Activated T-cell treated with anti-CD3 and anti-CD28 coated beads, Interleukin-2, amount 50 U/mL, for 72 hours (primary cell): ENCODE measurements around the gene DIPK1B. TPM values are rescaled to one million over a fixed set of nuclear protein-coding genes. Genes with fewer than 3 reads are reported as not detected.
A peak's percentile ranks its signal among the peaks of the same experiment; 100 is the strongest.
"Not testable (repeated sequence)": the region's sequence is repeated elsewhere in the genome, so short reads cannot be mapped to it uniquely, and the experiment has no call there.

Experiments used
- ATAC-seq, 2 donors: fragments of 150-1000 bp; cut with Tn5 transposase; replicated peaks in 1 of 2; 2 replicates each; pipeline ENCODE4 v1.10.0; 2021; ENCODE audit warnings: moderate library complexity in 2 of 2, mild to moderate bottlenecking in 1 of 2
- DNase-seq, 2 donors: peaks; one replicate each; pipeline ENCODE4 v3.0.0; 2021 to 2022; ENCODE audit warnings: mixed read lengths in 1 of 2
- H3K27ac Mint-ChIP-seq: one replicate; pipeline ENCODE4 v1.8.0; 2022; ENCODE audit warnings: mild to moderate bottlenecking, moderate library complexity, mixed read lengths
- H3K27me3 Mint-ChIP-seq: one replicate; pipeline ENCODE4 v1.8.0; 2022; ENCODE audit warnings: low read depth, mixed read lengths
- H3K36me3 Mint-ChIP-seq, 2 donors: one replicate each; pipeline ENCODE4 v1.8.0; 2022; ENCODE audit warnings: mixed read lengths in 2 of 2, mild to moderate bottlenecking in 1 of 2; ENCODE audit not compliant: insufficient read depth in 2 of 2
- H3K4me1 Mint-ChIP-seq: one replicate; pipeline ENCODE4 v1.8.0; 2022; ENCODE audit warnings: low read depth, mixed read lengths
- H3K4me3 Mint-ChIP-seq, 2 donors: one replicate each; pipeline ENCODE4 v1.8.0; 2022; ENCODE audit warnings: mild to moderate bottlenecking in 2 of 2, mixed read lengths in 2 of 2, moderate library complexity in 2 of 2
- H3K9me3 Mint-ChIP-seq, 2 donors: one replicate each; pipeline ENCODE4 v1.8.0; 2022; ENCODE audit warnings: mixed read lengths in 2 of 2
- total RNA-seq, 2 donors: library from RNA; stranded (reverse); gene quantifications; one replicate each; pipeline ENCODE4 v1.2.3, GENCODE V29; 2022

DIPK1B gene
- total RNA-seq, 2 donors from 2014 or later: 0.67 to 0.72 TPM

DNA sequence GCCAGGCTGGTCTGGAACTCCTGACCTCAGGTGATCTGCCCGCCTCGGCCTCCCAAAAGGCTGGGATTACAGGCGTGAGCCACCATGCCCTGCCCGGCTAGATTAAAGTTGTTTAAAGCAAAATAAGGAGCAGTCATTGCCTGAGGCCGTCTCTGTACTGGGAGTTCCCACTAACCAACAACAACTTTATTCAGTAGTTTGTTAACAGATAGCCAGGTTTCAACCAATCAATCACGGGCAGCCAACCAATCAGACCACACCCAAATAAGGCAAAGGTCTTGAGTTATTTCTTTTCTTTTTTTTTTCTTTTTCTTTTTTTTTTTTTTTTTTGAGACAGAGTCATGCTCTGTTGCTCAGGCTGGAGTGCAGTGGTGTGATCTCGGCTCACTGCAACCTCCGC, 7.6 kb upstream of the DIPK1B start:
- DNase-seq, H3K4me3 Mint-ChIP-seq, H3K9me3 Mint-ChIP-seq, H3K27ac Mint-ChIP-seq, ATAC-seq, H3K36me3 Mint-ChIP-seq: not testable (repeated sequence)
- H3K27me3 Mint-ChIP-seq: peaks cover 18% of the 10 kb centered on the region
- H3K4me1 Mint-ChIP-seq: peaks cover 24% of the 10 kb centered on the region

- no peak for ATAC-seq
- no peak overlapping the region for H3K27ac Mint-ChIP-seq
- no peak overlapping the region for H3K4me3 Mint-ChIP-seq
- peaks cover 17% of the 10 kb centered on the region for H3K4me1 Mint-ChIP-seq
- H3K27me3 Mint-ChIP-seq: peaks cover 18% of the 10 kb centered on the region
- no peak for DNase-seq
- no peaks in the 10 kb centered on the region for H3K9me3 Mint-ChIP-seq
- H3K36me3 Mint-ChIP-seq: no peaks in the 10 kb centered on the region
These were observed 6.8 kb upstream of the DIPK1B start for GRCh38 chr9:136705564-136705963.

GRCh38 chr9:136707011-136707410, 5.4 kb upstream of the DIPK1B start:
- DNase-seq: no peak
- no peak overlapping the region for H3K4me3 Mint-ChIP-seq
- no peak for ATAC-seq
- H3K9me3 Mint-ChIP-seq: no peaks in the 10 kb centered on the region
- H3K27ac Mint-ChIP-seq: no peak overlapping the region
- H3K36me3 Mint-ChIP-seq: no peaks in the 10 kb centered on the region
- H3K27me3 Mint-ChIP-seq: peaks cover 31% of the 10 kb centered on the region
- H3K4me1 Mint-ChIP-seq: peaks cover 11% of the 10 kb centered on the region

DNA sequence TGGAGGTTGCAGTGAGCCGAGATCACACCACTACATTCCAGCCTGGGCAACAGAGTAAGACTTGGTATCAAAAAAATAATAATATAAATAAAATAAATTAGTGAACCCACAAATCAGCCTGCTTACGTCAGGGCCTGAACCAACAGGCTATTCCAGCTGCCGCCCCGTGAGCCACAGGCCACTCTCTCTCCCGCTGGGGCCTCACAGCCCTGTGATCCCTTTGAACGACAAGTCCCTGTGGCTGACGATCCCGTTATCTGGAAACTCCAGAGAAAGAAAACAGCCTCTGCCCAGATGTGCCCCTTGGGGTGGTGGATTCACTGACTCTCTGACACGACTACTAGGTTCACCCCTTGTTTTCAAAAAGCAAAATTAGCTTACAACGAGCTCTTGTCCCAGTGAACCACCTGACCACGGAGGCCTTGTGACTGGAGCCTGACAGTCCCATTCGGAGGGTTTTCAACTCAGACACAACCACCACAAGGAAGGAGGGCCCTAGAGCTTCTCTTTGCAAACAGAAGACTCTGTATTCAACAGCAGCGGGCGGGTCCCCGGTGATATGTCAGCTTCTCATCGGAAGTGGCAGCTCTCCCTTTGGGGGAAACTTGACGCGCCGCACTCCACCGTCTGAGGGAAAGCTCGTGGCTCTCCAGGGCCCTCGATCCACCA, 4.4 kb upstream of the DIPK1B start:
- no peak overlapping the region for H3K27ac Mint-ChIP-seq
- H3K36me3 Mint-ChIP-seq: no peaks in the 10 kb centered on the region
- H3K9me3 Mint-ChIP-seq: no peaks in the 10 kb centered on the region
- no peak for DNase-seq
- H3K4me1 Mint-ChIP-seq: peaks cover 9% of the 10 kb centered on the region
- no peak overlapping the region for H3K4me3 Mint-ChIP-seq
- H3K27me3 Mint-ChIP-seq: peaks cover 31% of the 10 kb centered on the region
- ATAC-seq: no peak

DNA sequence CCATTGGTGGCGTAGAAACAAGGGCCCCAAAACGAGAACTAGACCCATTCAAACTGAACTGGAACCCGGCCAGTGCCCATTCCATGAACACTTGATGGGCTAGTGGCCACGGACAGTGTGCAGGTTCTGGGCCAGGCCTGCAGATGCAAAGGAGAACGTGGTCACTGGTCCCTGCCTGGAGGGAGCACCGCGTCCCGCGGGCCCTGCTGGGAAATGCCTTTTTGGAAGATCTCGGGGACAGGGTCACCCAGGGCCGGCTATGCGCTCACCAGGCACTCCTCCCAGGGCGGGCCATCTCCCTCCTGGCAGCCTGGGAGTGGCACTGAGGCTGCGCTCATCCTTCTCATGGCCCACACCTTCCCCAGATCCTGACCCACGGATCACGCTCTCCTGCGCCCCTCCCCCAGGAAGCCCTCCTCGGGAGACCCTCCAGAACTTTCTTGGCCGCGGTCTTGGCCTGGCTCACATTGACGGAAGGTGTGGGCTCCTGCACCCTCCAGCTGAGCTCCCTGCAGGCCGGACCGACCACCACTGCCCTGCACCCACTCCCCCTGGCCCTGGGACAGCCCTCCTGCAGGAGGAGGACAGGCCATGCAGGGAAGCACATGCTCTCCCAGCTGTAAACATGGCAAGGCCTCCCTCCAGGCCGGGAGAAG, 2.8 kb upstream of the DIPK1B start:
- Mint-ChIP-seq H3K27ac (no peak overlapping the region), H3K27me3 (peaks cover 44% of the 10 kb centered on the region), H3K4me3 (no peak overlapping the region), H3K4me1 (peaks cover 9% of the 10 kb centered on the region), H3K9me3 (no peaks in the 10 kb centered on the region), H3K36me3 (no peaks in the 10 kb centered on the region)
- DNase-seq (no peak), ATAC-seq (no peak)

GRCh38 chr9:136710543-136710942, 1.8 kb upstream of the DIPK1B start:
- no peak for DNase-seq
- no peaks in the 10 kb centered on the region for H3K9me3 Mint-ChIP-seq
- H3K27ac Mint-ChIP-seq: no peak overlapping the region
- no peak for ATAC-seq
- peak overlapping the region in 1 of 2 donors; percentile 78 for H3K4me3 Mint-ChIP-seq
- H3K4me1 Mint-ChIP-seq: peaks cover 9% of the 10 kb centered on the region
- H3K27me3 Mint-ChIP-seq: peaks cover 39% of the 10 kb centered on the region
- no peaks in the 10 kb centered on the region for H3K36me3 Mint-ChIP-seq

DNA sequence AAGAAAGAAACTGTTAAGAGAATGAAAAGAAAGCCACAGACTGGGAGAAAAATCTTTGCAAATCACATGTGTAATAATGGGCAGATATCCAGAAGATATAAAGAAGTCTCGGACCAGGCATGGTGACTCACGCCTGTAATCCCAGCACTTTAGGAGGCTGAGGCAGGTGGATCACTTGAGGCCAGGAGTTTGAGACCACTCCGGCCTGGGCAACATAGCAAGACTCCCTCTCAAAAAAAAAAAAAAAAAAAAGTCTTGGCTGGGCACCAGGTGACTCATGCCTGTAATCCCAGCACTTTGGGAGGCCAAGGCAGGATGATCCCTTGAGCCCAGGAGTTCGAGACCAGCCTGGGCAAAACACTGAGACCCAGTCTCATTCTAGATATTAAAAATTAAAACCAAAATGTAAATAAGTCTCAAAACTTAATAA, 1.1 kb upstream of the DIPK1B start:
- ATAC-seq: not testable (repeated sequence)

GRCh38 chr9:136712690-136713544, 545 bp downstream of the DIPK1B start:
- Mint-ChIP-seq H3K27me3 (peaks cover 39% of the 10 kb centered on the region), H3K9me3 (no peaks in the 10 kb centered on the region), H3K27ac (no peak overlapping the region), H3K4me1 (peaks cover 9% of the 10 kb centered on the region), H3K4me3 (peak overlapping the region; percentile 25 to 36), H3K36me3 (no peaks in the 10 kb centered on the region)
- no peak for DNase-seq
- ATAC-seq: peak in 1 of 2 donors; percentile 2

More for the DNA sequence above, 1.1 kb upstream of the DIPK1B start:
- H3K36me3 Mint-ChIP-seq, DNase-seq, H3K9me3 Mint-ChIP-seq, H3K27ac Mint-ChIP-seq, H3K4me1 Mint-ChIP-seq: not testable (repeated sequence)
- peaks cover 39% of the 10 kb centered on the region for H3K27me3 Mint-ChIP-seq
- H3K4me3 Mint-ChIP-seq: peak overlapping the region; percentile 78 to 82

DNA sequence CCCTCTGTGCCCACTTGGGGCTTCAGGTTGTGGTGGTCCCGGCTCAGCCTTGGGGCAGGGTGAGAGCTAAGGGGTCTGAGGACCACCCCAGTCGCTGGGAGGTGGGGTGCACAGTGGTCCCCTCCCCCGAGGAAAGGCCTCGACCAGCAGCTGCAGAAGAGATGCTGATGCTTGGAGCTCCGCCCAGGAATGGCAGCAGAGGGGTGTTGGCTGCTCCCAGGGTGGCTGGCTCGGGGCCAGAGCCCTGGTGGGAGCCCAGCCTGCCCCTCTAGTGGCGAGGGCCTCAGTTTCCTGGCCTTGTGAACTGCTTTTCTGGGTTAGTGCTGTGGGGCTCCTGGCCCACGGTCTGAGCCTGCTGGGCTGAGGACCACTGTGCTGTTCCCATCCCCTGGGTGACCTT, 1.2 kb downstream of the DIPK1B start:
- Mint-ChIP-seq H3K36me3 (no peaks in the 10 kb centered on the region), H3K4me1 (peaks cover 9% of the 10 kb centered on the region), H3K27me3 (peaks cover 39% of the 10 kb centered on the region), H3K27ac (no peak overlapping the region), H3K4me3 (no peak overlapping the region), H3K9me3 (no peaks in the 10 kb centered on the region)
- no peak for ATAC-seq
- no peak for DNase-seq

GRCh38 chr9:136714096-136714892, 1.9 kb downstream of the DIPK1B start:
- no peaks in the 10 kb centered on the region for H3K36me3 Mint-ChIP-seq
- H3K4me3 Mint-ChIP-seq: no peak overlapping the region
- no peak for DNase-seq
- no peak for ATAC-seq
- H3K27me3 Mint-ChIP-seq: peaks cover 39% of the 10 kb centered on the region
- H3K4me1 Mint-ChIP-seq: peaks cover 9% of the 10 kb centered on the region
- no peaks in the 10 kb centered on the region for H3K9me3 Mint-ChIP-seq
- no peak overlapping the region for H3K27ac Mint-ChIP-seq

DNA sequence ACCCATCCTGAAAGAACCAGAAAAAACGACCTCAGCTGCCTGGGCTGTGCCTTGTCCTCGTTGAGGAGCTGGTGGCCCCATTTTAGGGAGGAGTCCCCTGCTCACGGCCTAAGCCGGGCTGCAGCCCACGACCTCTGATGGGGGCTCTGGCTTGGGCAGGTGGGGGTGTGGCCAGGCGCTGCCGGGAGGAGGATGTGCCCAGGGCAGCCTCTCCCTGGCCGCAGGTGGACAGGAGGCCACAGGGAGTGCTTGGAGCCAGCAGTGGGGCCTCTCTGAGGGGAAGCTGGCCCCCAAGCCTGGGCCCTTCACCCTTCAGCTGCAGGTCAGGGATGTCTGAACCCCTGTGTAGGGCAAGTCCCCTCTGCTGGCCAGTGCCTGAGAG, 2.5 kb downstream of the DIPK1B start:
- peaks cover 39% of the 10 kb centered on the region for H3K27me3 Mint-ChIP-seq
- H3K36me3 Mint-ChIP-seq: no peaks in the 10 kb centered on the region
- ATAC-seq: no peak
- H3K4me1 Mint-ChIP-seq: peaks cover 9% of the 10 kb centered on the region
- H3K4me3 Mint-ChIP-seq: no peak overlapping the region
- no peak for DNase-seq
- no peak overlapping the region for H3K27ac Mint-ChIP-seq
- no peaks in the 10 kb centered on the region for H3K9me3 Mint-ChIP-seq

DNA sequence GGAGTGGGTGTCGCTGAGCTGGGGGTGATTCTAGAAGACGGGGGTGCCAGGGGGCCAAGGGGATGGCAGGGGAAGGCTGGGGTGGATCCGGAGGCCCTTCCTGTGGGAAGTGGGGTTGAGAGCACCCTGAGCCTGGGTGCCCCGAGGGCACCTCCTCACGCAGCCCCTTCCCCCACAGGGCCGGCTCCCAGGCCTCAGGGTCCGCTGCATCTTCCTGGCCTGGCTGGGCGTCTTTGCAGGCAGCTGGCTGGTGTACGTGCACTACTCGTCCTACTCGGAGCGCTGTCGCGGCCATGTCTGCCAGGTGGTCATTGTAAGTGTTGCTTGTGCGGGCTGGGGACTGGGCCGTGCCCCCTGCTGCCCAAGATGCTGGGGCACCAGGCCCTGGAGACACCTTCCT, 5.0 kb downstream of the DIPK1B start:
- H3K36me3 Mint-ChIP-seq: no peaks in the 10 kb centered on the region
- no peak overlapping the region for H3K27ac Mint-ChIP-seq
- DNase-seq (no peak), ATAC-seq (no peak)
- no peak overlapping the region for H3K4me3 Mint-ChIP-seq
- H3K9me3 Mint-ChIP-seq: no peaks in the 10 kb centered on the region
- H3K4me1 Mint-ChIP-seq: no peaks in the 10 kb centered on the region
- peaks cover 21% of the 10 kb centered on the region for H3K27me3 Mint-ChIP-seq
